ENCODE measurements around the gene SLC2A11.
"Not testable (repeated sequence)": the region's sequence is repeated elsewhere in the genome, so short reads cannot be mapped to it uniquely, and the experiment has no call there.

Gene SLC2A11

GRCh38 chr22:23864499-23865154 lies 7.0 kb downstream of the SLC2A11 start:
- not testable (repeated sequence) for H3K9me3 ChIP-seq (ENCODE audit: control insufficient read depth in 1 of 2, low read length in 2 of 2); H3K4me1 ChIP-seq (ENCODE audit: control insufficient read depth in 1 of 2, insufficient read depth in 2 of 2, low read length in 2 of 2)

GRCh38 chr22:23868580-23868979 lies 10.9 kb downstream of the SLC2A11 start:
- Histone ChIP-seq H3K36me3 (ENCODE audit: control insufficient read depth in 1 of 2, insufficient read depth in 2 of 2, low read length in 2 of 2) (peaks cover 0 to 19% of the 10 kb centered on the region in 2 donors), H3K4me3 (ENCODE audit: low read depth in 1 of 2, low read length in 2 of 2) (no peak overlapping the region), H3K27me3 (ENCODE audit: control insufficient read depth in 1 of 2, insufficient read depth in 2 of 2, low read length in 2 of 2) (no peaks in the 10 kb centered on the region), H3K9me3 (ENCODE audit: control insufficient read depth in 1 of 2, low read length in 2 of 2) (no peaks in the 10 kb centered on the region), H3K9ac (ENCODE audit: low read depth in 1 of 2, low read length in 2 of 2) (no peak overlapping the region), H3K27ac (ENCODE audit: low read depth, low read length) (no peak overlapping the region), H3K4me1 (ENCODE audit: control insufficient read depth in 1 of 2, insufficient read depth in 2 of 2, low read length in 2 of 2) (no peaks in the 10 kb centered on the region)

More at GRCh38 chr22:23864499-23865154, 7.0 kb downstream of the SLC2A11 start:
- peaks cover 0 to 14% of the 10 kb centered on the region in 2 donors for H3K36me3 ChIP-seq (ENCODE audit: control insufficient read depth in 1 of 2, insufficient read depth in 2 of 2, low read length in 2 of 2)
- not testable (repeated sequence) for H3K4me3 ChIP-seq (ENCODE audit: low read depth in 1 of 2, low read length in 2 of 2); H3K9ac ChIP-seq (ENCODE audit: low read depth in 1 of 2, low read length in 2 of 2); H3K27me3 ChIP-seq (ENCODE audit: control insufficient read depth in 1 of 2, insufficient read depth in 2 of 2, low read length in 2 of 2); H3K27ac ChIP-seq (ENCODE audit: low read depth, low read length)

GRCh38 chr22:23874871-23875270 lies 17.2 kb downstream of the SLC2A11 start:
- H3K9ac ChIP-seq (ENCODE audit: low read depth in 1 of 2, low read length in 2 of 2), result no peak overlapping the region
- H3K27me3 ChIP-seq (ENCODE audit: control insufficient read depth in 1 of 2, insufficient read depth in 2 of 2, low read length in 2 of 2), result no peaks in the 10 kb centered on the region
- H3K36me3 ChIP-seq (ENCODE audit: control insufficient read depth in 1 of 2, insufficient read depth in 2 of 2, low read length in 2 of 2), result peaks cover 0 to 33% of the 10 kb centered on the region in 2 donors
- H3K9me3 ChIP-seq (ENCODE audit: control insufficient read depth in 1 of 2, low read length in 2 of 2), result no peaks in the 10 kb centered on the region
- H3K4me1 ChIP-seq (ENCODE audit: control insufficient read depth in 1 of 2, insufficient read depth in 2 of 2, low read length in 2 of 2), result no peaks in the 10 kb centered on the region
- H3K4me3 ChIP-seq (ENCODE audit: low read depth in 1 of 2, low read length in 2 of 2), result no peak overlapping the region
- no peak overlapping the region for H3K27ac ChIP-seq (ENCODE audit: low read depth, low read length)

- Histone ChIP-seq H3K36me3 (ENCODE audit: control insufficient read depth in 1 of 2, insufficient read depth in 2 of 2, low read length in 2 of 2) (peaks cover 0 to 28% of the 10 kb centered on the region in 2 donors), H3K9ac (ENCODE audit: low read depth in 1 of 2, low read length in 2 of 2) (no peak overlapping the region), H3K4me1 (ENCODE audit: control insufficient read depth in 1 of 2, insufficient read depth in 2 of 2, low read length in 2 of 2) (no peaks in the 10 kb centered on the region), H3K27me3 (ENCODE audit: control insufficient read depth in 1 of 2, insufficient read depth in 2 of 2, low read length in 2 of 2) (no peaks in the 10 kb centered on the region), H3K4me3 (ENCODE audit: low read depth in 1 of 2, low read length in 2 of 2) (no peak overlapping the region), H3K27ac (ENCODE audit: low read depth, low read length) (no peak overlapping the region), H3K9me3 (ENCODE audit: control insufficient read depth in 1 of 2, low read length in 2 of 2) (no peaks in the 10 kb centered on the region)
These were observed 18.1 kb downstream of the SLC2A11 start for GRCh38 chr22:23875801-23876200.

GRCh38 chr22:23877566-23877965 lies 19.9 kb downstream of the SLC2A11 start:
- H3K36me3 ChIP-seq (ENCODE audit: control insufficient read depth in 1 of 2, insufficient read depth in 2 of 2, low read length in 2 of 2), result peaks cover 0 to 28% of the 10 kb centered on the region in 2 donors
- no peak overlapping the region for H3K9ac ChIP-seq (ENCODE audit: low read depth in 1 of 2, low read length in 2 of 2)
- no peaks in the 10 kb centered on the region for H3K27me3 ChIP-seq (ENCODE audit: control insufficient read depth in 1 of 2, insufficient read depth in 2 of 2, low read length in 2 of 2)
- H3K9me3 ChIP-seq (ENCODE audit: control insufficient read depth in 1 of 2, low read length in 2 of 2), result no peaks in the 10 kb centered on the region
- H3K4me1 ChIP-seq (ENCODE audit: control insufficient read depth in 1 of 2, insufficient read depth in 2 of 2, low read length in 2 of 2), result no peaks in the 10 kb centered on the region
- no peak overlapping the region for H3K27ac ChIP-seq (ENCODE audit: low read depth, low read length)
- H3K4me3 ChIP-seq (ENCODE audit: low read depth in 1 of 2, low read length in 2 of 2), result no peak overlapping the region

- H3K9me3 ChIP-seq (ENCODE audit: control insufficient read depth in 1 of 2, low read length in 2 of 2), result no peaks in the 10 kb centered on the region
- H3K9ac ChIP-seq (ENCODE audit: low read depth in 1 of 2, low read length in 2 of 2), result no peak overlapping the region
- H3K4me1 ChIP-seq (ENCODE audit: control insufficient read depth in 1 of 2, insufficient read depth in 2 of 2, low read length in 2 of 2), result no peaks in the 10 kb centered on the region
- H3K27me3 ChIP-seq (ENCODE audit: control insufficient read depth in 1 of 2, insufficient read depth in 2 of 2, low read length in 2 of 2), result no peaks in the 10 kb centered on the region
- H3K36me3 ChIP-seq (ENCODE audit: control insufficient read depth in 1 of 2, insufficient read depth in 2 of 2, low read length in 2 of 2), result peaks cover 0 to 28% of the 10 kb centered on the region in 2 donors
- H3K4me3 ChIP-seq (ENCODE audit: low read depth in 1 of 2, low read length in 2 of 2), result no peak overlapping the region
- no peak overlapping the region for H3K27ac ChIP-seq (ENCODE audit: low read depth, low read length)
These were observed 20.5 kb downstream of the SLC2A11 start for GRCh38 chr22:23878219-23878618.

- Histone ChIP-seq H3K4me3 (ENCODE audit: low read depth in 1 of 2, low read length in 2 of 2) (no peak overlapping the region), H3K27me3 (ENCODE audit: control insufficient read depth in 1 of 2, insufficient read depth in 2 of 2, low read length in 2 of 2) (no peaks in the 10 kb centered on the region), H3K9me3 (ENCODE audit: control insufficient read depth in 1 of 2, low read length in 2 of 2) (no peaks in the 10 kb centered on the region), H3K36me3 (ENCODE audit: control insufficient read depth in 1 of 2, insufficient read depth in 2 of 2, low read length in 2 of 2) (peaks cover 0 to 9% of the 10 kb centered on the region in 2 donors), H3K27ac (ENCODE audit: low read depth, low read length) (no peak overlapping the region), H3K9ac (ENCODE audit: low read depth in 1 of 2, low read length in 2 of 2) (no peak overlapping the region), H3K4me1 (ENCODE audit: control insufficient read depth in 1 of 2, insufficient read depth in 2 of 2, low read length in 2 of 2) (no peaks in the 10 kb centered on the region)
These were observed 24.7 kb downstream of the SLC2A11 start for GRCh38 chr22:23882370-23882769.

GRCh38 chr22:23883658-23884057 lies 26.0 kb downstream of the SLC2A11 start:
- no peaks in the 10 kb centered on the region for H3K27me3 ChIP-seq (ENCODE audit: control insufficient read depth in 1 of 2, insufficient read depth in 2 of 2, low read length in 2 of 2)
- H3K4me1 ChIP-seq (ENCODE audit: control insufficient read depth in 1 of 2, insufficient read depth in 2 of 2, low read length in 2 of 2), result no peaks in the 10 kb centered on the region
- no peak overlapping the region for H3K9ac ChIP-seq (ENCODE audit: low read depth in 1 of 2, low read length in 2 of 2)
- no peak overlapping the region for H3K4me3 ChIP-seq (ENCODE audit: low read depth in 1 of 2, low read length in 2 of 2)
- no peaks in the 10 kb centered on the region for H3K36me3 ChIP-seq (ENCODE audit: control insufficient read depth in 1 of 2, insufficient read depth in 2 of 2, low read length in 2 of 2)
- no peaks in the 10 kb centered on the region for H3K9me3 ChIP-seq (ENCODE audit: control insufficient read depth in 1 of 2, low read length in 2 of 2)
- H3K27ac ChIP-seq (ENCODE audit: low read depth, low read length), result no peak overlapping the region

- H3K27me3 ChIP-seq (ENCODE audit: control insufficient read depth in 1 of 2, insufficient read depth in 2 of 2, low read length in 2 of 2), result no peaks in the 10 kb centered on the region
- no peak overlapping the region for H3K9ac ChIP-seq (ENCODE audit: low read depth in 1 of 2, low read length in 2 of 2)
- H3K4me1 ChIP-seq (ENCODE audit: control insufficient read depth in 1 of 2, insufficient read depth in 2 of 2, low read length in 2 of 2), result no peaks in the 10 kb centered on the region
- H3K4me3 ChIP-seq (ENCODE audit: low read depth in 1 of 2, low read length in 2 of 2), result no peak overlapping the region
- H3K9me3 ChIP-seq (ENCODE audit: control insufficient read depth in 1 of 2, low read length in 2 of 2), result no peaks in the 10 kb centered on the region
- H3K36me3 ChIP-seq (ENCODE audit: control insufficient read depth in 1 of 2, insufficient read depth in 2 of 2, low read length in 2 of 2), result no peaks in the 10 kb centered on the region
- H3K27ac ChIP-seq (ENCODE audit: low read depth, low read length), result no peak overlapping the region
These were observed 26.5 kb downstream of the SLC2A11 start for GRCh38 chr22:23884140-23884539.

- no peak overlapping the region for H3K27ac ChIP-seq (ENCODE audit: low read depth, low read length)
- peaks cover 7 to 9% of the 10 kb centered on the region in 2 donors for H3K4me1 ChIP-seq (ENCODE audit: control insufficient read depth in 1 of 2, insufficient read depth in 2 of 2, low read length in 2 of 2)
- H3K9me3 ChIP-seq (ENCODE audit: control insufficient read depth in 1 of 2, low read length in 2 of 2), result no peaks in the 10 kb centered on the region
- no peak overlapping the region for H3K4me3 ChIP-seq (ENCODE audit: low read depth in 1 of 2, low read length in 2 of 2)
- H3K27me3 ChIP-seq (ENCODE audit: control insufficient read depth in 1 of 2, insufficient read depth in 2 of 2, low read length in 2 of 2), result no peaks in the 10 kb centered on the region
- no peaks in the 10 kb centered on the region for H3K36me3 ChIP-seq (ENCODE audit: control insufficient read depth in 1 of 2, insufficient read depth in 2 of 2, low read length in 2 of 2)
- H3K9ac ChIP-seq (ENCODE audit: low read depth in 1 of 2, low read length in 2 of 2), result no peak overlapping the region
These were observed 31.1 kb downstream of the SLC2A11 start for GRCh38 chr22:23888615-23889401.

All from duodenal mucosa (tissue), 2 donors.